Measurements from ENCODE around the gene GYS2.
"Not testable (repeated sequence)": the region's sequence is repeated elsewhere in the genome, so short reads cannot be mapped to it uniquely, and the experiment has no call there.

GYS2 gene

GRCh38 chr12:21607701-21608100 is 3.1 kb upstream of the GYS2 start:
- Histone ChIP-seq H3K4me1 (ENCODE audit: control insufficient read depth, insufficient read depth, low read length, poor library complexity, severe bottlenecking) (peaks cover under 1% of the 10 kb centered on the region), H3K4me3 (ENCODE audit: insufficient read depth, low read depth, low read length, poor library complexity, severe bottlenecking) (no peak overlapping the region), H3K9me3 (ENCODE audit: control insufficient read depth, low read length) (no peaks in the 10 kb centered on the region), H3K27ac (ENCODE audit: insufficient read depth, low read length, poor library complexity, severe bottlenecking) (no peak overlapping the region), H3K27me3 (replicated peaks; ENCODE audit: control insufficient read depth, insufficient read depth, low read length, poor library complexity, severe bottlenecking) (no peaks in the 10 kb centered on the region), H3K36me3 (ENCODE audit: control insufficient read depth, insufficient read depth, low read length) (no peaks in the 10 kb centered on the region)
- no peak for DNase-seq

- H3K4me3 ChIP-seq (ENCODE audit: insufficient read depth, low read depth, low read length, poor library complexity, severe bottlenecking), result no peak overlapping the region
- H3K4me1 ChIP-seq (ENCODE audit: control insufficient read depth, insufficient read depth, low read length, poor library complexity, severe bottlenecking), result no peaks in the 10 kb centered on the region
Measured at GRCh38 chr12:21606175-21606574, 1.5 kb upstream of the GYS2 start.

GRCh38 chr12:21602774-21603173 is 1.9 kb downstream of the GYS2 start:
- H3K4me3 ChIP-seq (ENCODE audit: insufficient read depth, low read depth, low read length, poor library complexity, severe bottlenecking), result no peak overlapping the region
- H3K36me3 ChIP-seq (ENCODE audit: control insufficient read depth, insufficient read depth, low read length), result no peaks in the 10 kb centered on the region
- H3K4me1 ChIP-seq (ENCODE audit: control insufficient read depth, insufficient read depth, low read length, poor library complexity, severe bottlenecking), result no peaks in the 10 kb centered on the region
- H3K9me3 ChIP-seq (ENCODE audit: control insufficient read depth, low read length), result no peaks in the 10 kb centered on the region
- no peaks in the 10 kb centered on the region for H3K27me3 ChIP-seq (replicated peaks; ENCODE audit: control insufficient read depth, insufficient read depth, low read length, poor library complexity, severe bottlenecking)
- H3K27ac ChIP-seq (ENCODE audit: insufficient read depth, low read length, poor library complexity, severe bottlenecking), result no peak overlapping the region
- DNase-seq, result no peak

More at GRCh38 chr12:21606175-21606574, 1.5 kb upstream of the GYS2 start:
- Histone ChIP-seq H3K9me3 (ENCODE audit: control insufficient read depth, low read length) (no peaks in the 10 kb centered on the region), H3K36me3 (ENCODE audit: control insufficient read depth, insufficient read depth, low read length) (no peaks in the 10 kb centered on the region), H3K27ac (ENCODE audit: insufficient read depth, low read length, poor library complexity, severe bottlenecking) (no peak overlapping the region), H3K27me3 (replicated peaks; ENCODE audit: control insufficient read depth, insufficient read depth, low read length, poor library complexity, severe bottlenecking) (no peaks in the 10 kb centered on the region)
- DNase-seq, result no peak

- Histone ChIP-seq H3K27me3 (replicated peaks; ENCODE audit: control insufficient read depth, insufficient read depth, low read length, poor library complexity, severe bottlenecking) (no peaks in the 10 kb centered on the region), H3K9me3 (ENCODE audit: control insufficient read depth, low read length) (no peaks in the 10 kb centered on the region), H3K36me3 (ENCODE audit: control insufficient read depth, insufficient read depth, low read length) (no peaks in the 10 kb centered on the region), H3K4me3 (ENCODE audit: insufficient read depth, low read depth, low read length, poor library complexity, severe bottlenecking) (no peak overlapping the region), H3K4me1 (ENCODE audit: control insufficient read depth, insufficient read depth, low read length, poor library complexity, severe bottlenecking) (no peaks in the 10 kb centered on the region), H3K27ac (ENCODE audit: insufficient read depth, low read length, poor library complexity, severe bottlenecking) (no peak overlapping the region)
- no peak for DNase-seq
Measured at GRCh38 chr12:21600196-21600595, 4.5 kb downstream of the GYS2 start.

- H3K4me3 ChIP-seq (ENCODE audit: insufficient read depth, low read depth, low read length, poor library complexity, severe bottlenecking), result no peak overlapping the region
- no peak overlapping the region for H3K27ac ChIP-seq (ENCODE audit: insufficient read depth, low read length, poor library complexity, severe bottlenecking)
- no peaks in the 10 kb centered on the region for H3K4me1 ChIP-seq (ENCODE audit: control insufficient read depth, insufficient read depth, low read length, poor library complexity, severe bottlenecking)
- no peaks in the 10 kb centered on the region for H3K9me3 ChIP-seq (ENCODE audit: control insufficient read depth, low read length)
- no peaks in the 10 kb centered on the region for H3K27me3 ChIP-seq (replicated peaks; ENCODE audit: control insufficient read depth, insufficient read depth, low read length, poor library complexity, severe bottlenecking)
- no peak for DNase-seq
- H3K36me3 ChIP-seq (ENCODE audit: control insufficient read depth, insufficient read depth, low read length), result no peaks in the 10 kb centered on the region
Measured at GRCh38 chr12:21599143-21599999, 5.3 kb downstream of the GYS2 start.

GRCh38 chr12:21598651-21599050 is 6.0 kb downstream of the GYS2 start:
- H3K4me1 ChIP-seq (ENCODE audit: control insufficient read depth, insufficient read depth, low read length, poor library complexity, severe bottlenecking), result no peaks in the 10 kb centered on the region
- no peaks in the 10 kb centered on the region for H3K27me3 ChIP-seq (replicated peaks; ENCODE audit: control insufficient read depth, insufficient read depth, low read length, poor library complexity, severe bottlenecking)
- no peaks in the 10 kb centered on the region for H3K9me3 ChIP-seq (ENCODE audit: control insufficient read depth, low read length)
- no peak overlapping the region for H3K27ac ChIP-seq (ENCODE audit: insufficient read depth, low read length, poor library complexity, severe bottlenecking)
- H3K36me3 ChIP-seq (ENCODE audit: control insufficient read depth, insufficient read depth, low read length), result no peaks in the 10 kb centered on the region
- no peak overlapping the region for H3K4me3 ChIP-seq (ENCODE audit: insufficient read depth, low read depth, low read length, poor library complexity, severe bottlenecking)
- DNase-seq, result no peak

- H3K27ac ChIP-seq (ENCODE audit: insufficient read depth, low read length, poor library complexity, severe bottlenecking); H3K9me3 ChIP-seq (ENCODE audit: control insufficient read depth, low read length); H3K27me3 ChIP-seq (replicated peaks; ENCODE audit: control insufficient read depth, insufficient read depth, low read length, poor library complexity, severe bottlenecking); H3K4me1 ChIP-seq (ENCODE audit: control insufficient read depth, insufficient read depth, low read length, poor library complexity, severe bottlenecking); H3K4me3 ChIP-seq (ENCODE audit: insufficient read depth, low read depth, low read length, poor library complexity, severe bottlenecking); H3K36me3 ChIP-seq (ENCODE audit: control insufficient read depth, insufficient read depth, low read length); DNase-seq: not testable (repeated sequence)
Measured at GRCh38 chr12:21595356-21595755, 9.3 kb downstream of the GYS2 start.

- no peak overlapping the region for H3K27ac ChIP-seq (ENCODE audit: insufficient read depth, low read length, poor library complexity, severe bottlenecking)
- H3K4me3 ChIP-seq (ENCODE audit: insufficient read depth, low read depth, low read length, poor library complexity, severe bottlenecking), result no peak overlapping the region
- no peak for DNase-seq
- H3K9me3 ChIP-seq (ENCODE audit: control insufficient read depth, low read length), result no peaks in the 10 kb centered on the region
- no peaks in the 10 kb centered on the region for H3K36me3 ChIP-seq (ENCODE audit: control insufficient read depth, insufficient read depth, low read length)
- no peaks in the 10 kb centered on the region for H3K4me1 ChIP-seq (ENCODE audit: control insufficient read depth, insufficient read depth, low read length, poor library complexity, severe bottlenecking)
- no peaks in the 10 kb centered on the region for H3K27me3 ChIP-seq (replicated peaks; ENCODE audit: control insufficient read depth, insufficient read depth, low read length, poor library complexity, severe bottlenecking)
Measured at GRCh38 chr12:21585485-21585884, 19.2 kb downstream of the GYS2 start.

- not testable (repeated sequence) for H3K9me3 ChIP-seq (ENCODE audit: control insufficient read depth, low read length); H3K4me3 ChIP-seq (ENCODE audit: insufficient read depth, low read depth, low read length, poor library complexity, severe bottlenecking); H3K4me1 ChIP-seq (ENCODE audit: control insufficient read depth, insufficient read depth, low read length, poor library complexity, severe bottlenecking); H3K36me3 ChIP-seq (ENCODE audit: control insufficient read depth, insufficient read depth, low read length); H3K27ac ChIP-seq (ENCODE audit: insufficient read depth, low read length, poor library complexity, severe bottlenecking); DNase-seq; H3K27me3 ChIP-seq (replicated peaks; ENCODE audit: control insufficient read depth, insufficient read depth, low read length, poor library complexity, severe bottlenecking)
Measured at GRCh38 chr12:21584403-21585182, 20.1 kb downstream of the GYS2 start.

- H3K27me3 ChIP-seq (replicated peaks; ENCODE audit: control insufficient read depth, insufficient read depth, low read length, poor library complexity, severe bottlenecking), result no peaks in the 10 kb centered on the region
- no peak overlapping the region for H3K27ac ChIP-seq (ENCODE audit: insufficient read depth, low read length, poor library complexity, severe bottlenecking)
- H3K4me1 ChIP-seq (ENCODE audit: control insufficient read depth, insufficient read depth, low read length, poor library complexity, severe bottlenecking), result no peaks in the 10 kb centered on the region
- no peak overlapping the region for H3K4me3 ChIP-seq (ENCODE audit: insufficient read depth, low read depth, low read length, poor library complexity, severe bottlenecking)
- H3K36me3 ChIP-seq (ENCODE audit: control insufficient read depth, insufficient read depth, low read length), result no peaks in the 10 kb centered on the region
- no peaks in the 10 kb centered on the region for H3K9me3 ChIP-seq (ENCODE audit: control insufficient read depth, low read length)
- DNase-seq, result no peak
Measured at GRCh38 chr12:21583587-21583986, 21.1 kb downstream of the GYS2 start.

Measured in effector memory CD4-positive, alpha-beta T cell (primary cell).